Measurements from ENCODE around the gene GRPEL2. TPM values are rescaled to one million over a fixed set of nuclear protein-coding genes. Genes with fewer than 3 reads are reported as not detected.

Gene GRPEL2
- total RNA-seq, 1 donor from 2014 or later, result 15.1 TPM

DNA sequence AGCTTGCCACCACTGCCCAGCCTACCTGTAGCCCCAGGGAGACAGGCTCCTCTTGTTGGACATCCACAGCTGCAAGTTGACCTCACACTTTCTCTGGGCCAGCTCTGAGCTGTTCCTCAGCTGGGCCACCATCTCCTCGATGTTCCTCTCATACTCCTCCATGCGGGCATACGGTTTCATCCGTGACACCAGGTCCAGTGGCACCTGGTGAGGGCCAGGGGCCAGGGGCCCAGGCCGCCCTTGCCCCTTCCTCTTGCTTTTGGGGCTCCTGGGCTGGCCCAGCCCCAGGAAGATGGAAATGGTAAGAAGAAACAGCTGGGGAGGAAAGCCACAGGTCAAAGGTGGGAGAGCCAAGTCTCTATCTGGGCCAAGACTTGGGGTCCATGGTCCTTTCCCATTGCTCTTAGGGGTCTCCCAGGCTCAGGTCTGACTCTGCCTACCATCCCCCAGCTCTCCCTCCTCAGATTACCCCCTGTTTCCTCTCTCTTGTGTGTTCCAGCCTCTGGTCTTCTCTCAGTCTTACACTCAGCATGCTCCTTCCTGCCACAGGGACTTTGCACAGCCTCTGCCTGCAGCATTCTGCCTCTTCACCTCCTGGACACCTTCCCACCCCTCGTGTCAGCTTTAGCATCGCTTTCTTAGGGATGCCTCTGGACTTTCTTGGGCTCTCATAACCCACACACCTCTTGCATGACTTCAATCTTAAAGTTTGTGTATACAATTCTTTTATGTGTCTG is 31.6 kb downstream of the GRPEL2 start:
- no peaks in the 10 kb centered on the region for H3K9me3 ChIP-seq
- intact Hi-C loops (cut with DNase I), result no loop called here
- H3K36me3 ChIP-seq, result no peaks in the 10 kb centered on the region
- ATAC-seq (no peak), DNase-seq (no peak)
- no peak overlapping the region for H3K4me3 ChIP-seq
- peaks cover 11% of the 10 kb centered on the region for H3K4me1 ChIP-seq
- no peak overlapping the region for H3K27ac ChIP-seq
- TF ChIP-seq, protein P1, sequence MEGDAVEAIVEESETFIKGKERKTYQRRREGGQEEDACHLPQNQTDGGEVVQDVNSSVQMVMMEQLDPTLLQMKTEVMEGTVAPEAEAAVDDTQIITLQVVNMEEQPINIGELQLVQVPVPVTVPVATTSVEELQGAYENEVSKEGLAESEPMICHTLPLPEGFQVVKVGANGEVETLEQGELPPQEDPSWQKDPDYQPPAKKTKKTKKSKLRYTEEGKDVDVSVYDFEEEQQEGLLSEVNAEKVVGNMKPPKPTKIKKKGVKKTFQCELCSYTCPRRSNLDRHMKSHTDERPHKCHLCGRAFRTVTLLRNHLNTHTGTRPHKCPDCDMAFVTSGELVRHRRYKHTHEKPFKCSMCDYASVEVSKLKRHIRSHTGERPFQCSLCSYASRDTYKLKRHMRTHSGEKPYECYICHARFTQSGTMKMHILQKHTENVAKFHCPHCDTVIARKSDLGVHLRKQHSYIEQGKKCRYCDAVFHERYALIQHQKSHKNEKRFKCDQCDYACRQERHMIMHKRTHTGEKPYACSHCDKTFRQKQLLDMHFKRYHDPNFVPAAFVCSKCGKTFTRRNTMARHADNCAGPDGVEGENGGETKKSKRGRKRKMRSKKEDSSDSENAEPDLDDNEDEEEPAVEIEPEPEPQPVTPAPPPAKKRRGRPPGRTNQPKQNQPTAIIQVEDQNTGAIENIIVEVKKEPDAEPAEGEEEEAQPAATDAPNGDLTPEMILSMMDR (IDR thresholded peaks at IDR 0.05), result no peak
- H3K27me3 ChIP-seq (ENCODE audit: low read depth), result no peaks in the 10 kb centered on the region

DNA sequence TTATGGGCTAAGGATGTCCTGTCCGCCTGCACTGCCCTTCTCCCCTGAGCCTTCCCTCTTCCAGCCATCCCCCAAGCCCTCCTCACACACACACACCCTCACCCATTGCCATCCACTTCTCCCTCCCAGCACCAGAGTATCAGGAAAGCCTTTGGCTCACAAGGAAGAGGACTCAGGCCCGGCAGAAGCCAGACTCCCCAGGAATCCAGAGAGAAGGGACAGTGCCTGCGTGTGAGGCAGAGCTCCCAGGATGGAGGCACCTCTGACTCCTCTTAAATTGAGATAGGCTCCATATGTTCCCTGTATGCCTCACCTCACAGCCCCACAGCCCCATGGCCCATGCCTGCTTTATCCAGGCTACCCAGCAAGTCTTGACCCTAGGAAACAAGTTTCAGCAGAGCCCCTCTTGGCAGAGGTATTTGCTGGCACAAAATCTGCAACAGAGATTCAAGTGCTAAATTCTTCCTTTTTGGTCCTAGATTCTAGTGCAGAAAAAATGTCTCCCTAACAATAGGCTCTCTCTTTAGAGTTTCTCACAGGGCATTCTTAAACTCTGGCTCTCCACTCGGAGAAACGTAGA is 33.0 kb downstream of the GRPEL2 start:
- H3K4me1 ChIP-seq, result peaks cover 25% of the 10 kb centered on the region
- no peak overlapping the region for H3K27ac ChIP-seq
- no peaks in the 10 kb centered on the region for H3K27me3 ChIP-seq (ENCODE audit: low read depth)
- ATAC-seq (no peak), DNase-seq (no peak)
- TF ChIP-seq, protein P1 (IDR thresholded peaks at IDR 0.05), result no peak
- no peak overlapping the region for H3K4me3 ChIP-seq
- no peaks in the 10 kb centered on the region for H3K36me3 ChIP-seq
- H3K9me3 ChIP-seq, result no peaks in the 10 kb centered on the region
- intact Hi-C loops (cut with DNase I), result no loop called here

DNA sequence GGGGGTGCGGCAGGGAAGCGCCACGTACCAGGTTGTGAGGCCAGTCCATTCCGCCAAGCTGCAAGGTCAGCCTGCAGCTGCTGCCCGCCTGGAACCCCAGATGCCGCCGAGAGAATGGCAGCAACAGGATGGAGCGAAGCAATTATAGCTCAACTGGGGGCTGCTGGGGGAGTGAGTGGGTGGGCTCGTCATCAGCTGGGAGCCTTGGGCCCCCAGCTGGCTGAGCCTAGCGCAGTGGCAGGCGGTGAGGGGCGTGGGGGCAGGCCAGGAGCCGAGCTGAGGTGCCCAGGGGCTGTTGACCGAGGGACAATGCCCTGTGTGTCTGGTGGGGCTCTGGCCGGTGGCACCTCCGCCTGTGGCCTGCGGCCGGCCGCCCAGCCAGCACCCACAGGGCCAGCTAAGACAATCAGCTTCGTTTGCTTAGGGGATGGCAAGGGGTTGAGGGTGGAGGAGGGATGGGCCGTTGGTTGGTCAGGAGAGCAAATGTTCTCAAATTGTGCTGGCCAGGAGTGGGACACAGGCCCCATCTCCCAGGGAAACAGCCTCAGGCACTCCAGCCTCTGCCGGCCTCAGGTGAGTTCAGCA is 34.0 kb downstream of the GRPEL2 start, which contains the start of gene IL17B:
IL17B (minus strand) TSS at position 116 of the 585 bp plus-strand sequence; CDS start at position 49, 67 bp downstream.
- no peak within 1 kb of the TSS for H3K27ac ChIP-seq
- TF ChIP-seq, protein P1 (IDR thresholded peaks at IDR 0.05), result no peak
- H3K4me1 ChIP-seq, result peaks cover 33% of the 10 kb centered on the region
- intact Hi-C loops (cut with DNase I), result no loop called here
- H3K4me3 ChIP-seq, result no peak within 1 kb of the TSS
- no peaks in the 10 kb centered on the region for H3K27me3 ChIP-seq (ENCODE audit: low read depth)
- ATAC-seq (no peak), DNase-seq (no peak)
- no peaks in the 10 kb centered on the region for H3K9me3 ChIP-seq
- H3K36me3 ChIP-seq, result no peaks in the 10 kb centered on the region

DNA sequence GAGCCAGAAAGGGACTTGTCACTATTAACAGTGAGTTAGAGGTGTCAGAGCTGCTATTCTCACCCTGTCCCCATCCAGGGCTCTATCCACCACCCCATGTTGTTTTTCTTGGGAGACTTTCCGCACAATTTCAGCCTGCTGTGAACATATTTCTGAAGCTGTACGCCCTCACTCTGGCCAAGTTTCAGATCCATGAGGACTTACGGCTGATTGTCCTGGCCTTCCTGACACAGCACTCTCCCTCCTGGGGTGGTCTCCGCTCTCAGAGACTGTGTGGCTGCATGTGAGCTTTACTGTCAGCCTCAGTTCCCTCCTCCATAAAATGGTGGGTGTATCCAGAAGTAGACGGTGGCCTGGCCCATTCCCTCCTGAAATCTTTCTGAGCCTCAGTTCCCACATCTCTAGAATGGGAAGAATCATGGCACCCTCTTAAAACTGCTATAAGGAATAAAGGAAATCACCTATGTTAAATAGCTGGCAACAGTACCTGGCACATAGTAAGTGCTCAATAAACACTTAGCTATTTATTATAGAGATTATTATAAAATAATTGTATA is 34.6 kb downstream of the GRPEL2 start:
- H3K4me3 ChIP-seq, result no peak overlapping the region
- ATAC-seq, result no peak
- no peaks in the 10 kb centered on the region for H3K36me3 ChIP-seq
- TF ChIP-seq, protein P1 (IDR thresholded peaks at IDR 0.05), result no peak
- intact Hi-C loops (cut with DNase I), result no loop called here
- H3K27me3 ChIP-seq (ENCODE audit: low read depth), result no peaks in the 10 kb centered on the region
- H3K27ac ChIP-seq, result no peak overlapping the region
- no peak for DNase-seq
- H3K4me1 ChIP-seq, result peaks cover 33% of the 10 kb centered on the region
- H3K9me3 ChIP-seq, result no peaks in the 10 kb centered on the region

DNA sequence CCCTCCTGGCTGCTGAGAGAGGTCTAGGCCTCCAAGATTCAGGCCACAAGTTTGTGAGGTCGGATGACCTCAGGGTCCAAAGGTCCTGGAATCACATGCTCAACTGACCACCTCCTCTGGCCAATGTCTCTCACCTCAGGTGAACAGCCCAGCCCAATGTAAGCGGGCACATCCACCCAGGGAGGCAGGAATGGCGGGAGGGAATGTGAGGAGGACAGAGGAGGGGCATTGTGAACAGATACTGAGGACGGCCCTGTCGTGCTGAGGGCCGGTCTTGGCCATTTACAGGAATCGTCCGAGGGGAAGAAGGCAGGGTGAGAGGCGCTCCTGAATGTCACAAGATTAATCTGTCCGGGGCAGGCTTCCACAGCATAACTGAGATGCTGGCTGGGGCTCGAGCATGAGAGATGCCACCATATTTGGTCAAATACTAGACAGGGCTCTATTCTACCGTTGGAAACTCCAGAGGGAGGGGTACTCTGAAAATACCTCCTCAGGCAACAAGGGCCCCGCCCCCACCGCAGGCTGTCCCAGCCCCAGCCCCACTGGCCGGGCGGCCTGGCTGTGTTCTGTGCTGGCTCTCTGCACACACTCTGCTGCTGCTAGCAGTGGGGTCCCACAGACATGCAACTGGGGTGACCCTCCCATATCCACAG is 35.3 kb downstream of the GRPEL2 start:
- intact Hi-C loops (cut with DNase I), result no loop called here
- Histone ChIP-seq H3K36me3 (no peaks in the 10 kb centered on the region), H3K4me1 (peaks cover 36% of the 10 kb centered on the region), H3K9me3 (no peaks in the 10 kb centered on the region), H3K4me3 (no peak overlapping the region), H3K27me3 (ENCODE audit: low read depth) (no peaks in the 10 kb centered on the region), H3K27ac (peak overlapping the region; percentile 41)
- TF ChIP-seq, protein P1 (IDR thresholded peaks at IDR 0.05), result no peak
- peak in 1 of 2 donors; percentile 2 for ATAC-seq
- DNase-seq, result no peak
